Measurements from ENCODE around the gene BCAR3. TPM values are rescaled to one million over a fixed set of nuclear protein-coding genes. Genes with fewer than 3 reads are reported as not detected.

BCAR3 gene
- total RNA-seq, 2 donors from 2014 or later, result 7.9 to 10.9 TPM

DNA sequence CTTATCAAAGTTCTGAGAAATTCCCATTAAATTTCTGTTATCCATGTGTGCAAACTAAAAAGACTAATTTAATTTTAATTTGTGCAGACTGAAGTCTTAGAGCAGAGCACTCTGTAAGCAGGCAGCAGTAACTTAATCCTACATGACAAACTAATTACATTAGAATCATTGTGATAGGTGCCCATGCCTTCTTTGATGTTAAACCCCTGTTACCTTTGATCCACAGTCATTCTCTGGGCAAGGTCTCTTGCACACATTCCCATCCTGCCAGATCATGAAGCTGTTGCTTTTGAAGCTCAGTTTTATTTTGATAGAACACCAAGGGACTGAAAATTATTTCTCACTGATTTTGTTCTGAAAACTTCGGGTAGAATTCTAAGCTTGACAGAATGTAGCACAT, 77.2 kb downstream of the BCAR3 start:
- WGBS, 2 donors, result 52 to 68% methylated on average over 1 of the region's 1 CpG
- Histone ChIP-seq H3K27ac (no peak overlapping the region), H3K9me3 (no peaks in the 10 kb centered on the region), H3K27me3 (no peaks in the 10 kb centered on the region), H3K4me3 (no peak overlapping the region), H3K4me1 (peaks cover 17% of the 10 kb centered on the region), H3K36me3 (replicated peaks in 1 of 2; ENCODE audit: insufficient read depth in 1 of 2, low read depth in 2 of 2) (no peaks in the 10 kb centered on the region)
- DNase-seq (no peak), ATAC-seq (no peak)
- no peak for TF ChIP-seq POLR2A (IDR thresholded peaks at IDR 0.05)
- TF ChIP-seq, protein P1, sequence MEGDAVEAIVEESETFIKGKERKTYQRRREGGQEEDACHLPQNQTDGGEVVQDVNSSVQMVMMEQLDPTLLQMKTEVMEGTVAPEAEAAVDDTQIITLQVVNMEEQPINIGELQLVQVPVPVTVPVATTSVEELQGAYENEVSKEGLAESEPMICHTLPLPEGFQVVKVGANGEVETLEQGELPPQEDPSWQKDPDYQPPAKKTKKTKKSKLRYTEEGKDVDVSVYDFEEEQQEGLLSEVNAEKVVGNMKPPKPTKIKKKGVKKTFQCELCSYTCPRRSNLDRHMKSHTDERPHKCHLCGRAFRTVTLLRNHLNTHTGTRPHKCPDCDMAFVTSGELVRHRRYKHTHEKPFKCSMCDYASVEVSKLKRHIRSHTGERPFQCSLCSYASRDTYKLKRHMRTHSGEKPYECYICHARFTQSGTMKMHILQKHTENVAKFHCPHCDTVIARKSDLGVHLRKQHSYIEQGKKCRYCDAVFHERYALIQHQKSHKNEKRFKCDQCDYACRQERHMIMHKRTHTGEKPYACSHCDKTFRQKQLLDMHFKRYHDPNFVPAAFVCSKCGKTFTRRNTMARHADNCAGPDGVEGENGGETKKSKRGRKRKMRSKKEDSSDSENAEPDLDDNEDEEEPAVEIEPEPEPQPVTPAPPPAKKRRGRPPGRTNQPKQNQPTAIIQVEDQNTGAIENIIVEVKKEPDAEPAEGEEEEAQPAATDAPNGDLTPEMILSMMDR (IDR thresholded peaks at IDR 0.05), result no peak
- intact Hi-C loops (cut with DNase I), result no loop called here

- TF ChIP-seq, protein P1 (IDR thresholded peaks at IDR 0.05), result no peak
- TF ChIP-seq POLR2A (IDR thresholded peaks at IDR 0.05), result no peak
- DNase-seq (no peak), ATAC-seq (no peak)
- Histone ChIP-seq H3K4me1 (peaks cover 17% of the 10 kb centered on the region), H3K27me3 (no peaks in the 10 kb centered on the region), H3K27ac (no peak overlapping the region), H3K9me3 (no peaks in the 10 kb centered on the region), H3K36me3 (replicated peaks in 1 of 2; ENCODE audit: insufficient read depth in 1 of 2, low read depth in 2 of 2) (no peaks in the 10 kb centered on the region), H3K4me3 (no peak overlapping the region)
- intact Hi-C loops (cut with DNase I), result no loop called here
- WGBS, 2 donors, result 88% methylated on average over 3 to 4 of the region's 4 CpGs
Observed at GRCh38 chr1:93603601-93604000, 78.0 kb downstream of the BCAR3 start.

GRCh38 chr1:93603106-93603505, 78.5 kb downstream of the BCAR3 start:
- ATAC-seq, result no peak
- WGBS, 2 donors, result 78 to 87% methylated on average over 3 of the region's 3 CpGs
- Histone ChIP-seq H3K36me3 (replicated peaks in 1 of 2; ENCODE audit: insufficient read depth in 1 of 2, low read depth in 2 of 2) (no peaks in the 10 kb centered on the region), H3K27ac (no peak overlapping the region), H3K9me3 (no peaks in the 10 kb centered on the region), H3K27me3 (no peaks in the 10 kb centered on the region), H3K4me1 (peaks cover 17% of the 10 kb centered on the region), H3K4me3 (no peak overlapping the region)
- intact Hi-C loops (cut with DNase I), result no loop called here
- no peak for DNase-seq
- TF ChIP-seq, protein P1 (IDR thresholded peaks at IDR 0.05), result no peak
- TF ChIP-seq POLR2A (IDR thresholded peaks at IDR 0.05), result no peak

- DNase-seq, result no peak
Observed at GRCh38 chr1:93602101-93602500, 79.5 kb downstream of the BCAR3 start.

DNA sequence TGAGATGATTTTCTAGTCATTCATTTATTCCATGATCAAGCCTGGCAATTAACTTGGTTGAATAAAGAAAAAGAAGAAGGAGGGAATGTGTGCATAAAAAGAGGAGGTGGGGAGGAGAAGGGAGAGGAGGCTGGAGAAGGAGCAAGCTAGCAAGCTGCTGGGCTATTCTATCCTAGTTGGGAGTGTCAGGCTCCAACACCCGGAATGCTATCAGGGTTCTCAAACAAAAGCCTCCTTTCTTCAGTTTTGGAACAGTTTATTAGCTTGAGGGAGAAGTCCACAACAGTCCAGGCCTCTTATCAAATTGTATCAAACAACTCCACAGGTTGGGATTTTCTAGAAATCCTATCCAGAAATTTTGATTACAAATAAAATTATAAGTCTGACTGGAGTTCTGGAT, 80.0 kb downstream of the BCAR3 start:
- peaks cover 22% of the 10 kb centered on the region for H3K4me1 ChIP-seq
- intact Hi-C loops (cut with DNase I), result no loop called here
- no peaks in the 10 kb centered on the region for H3K9me3 ChIP-seq
- WGBS, 2 donors, result 9 to 27% methylated on average over 1 of the region's 1 CpG
- DNase-seq (peak in 1 of 4 donors; percentile 2), ATAC-seq (no peak)
- no peak overlapping the region for H3K4me3 ChIP-seq
- TF ChIP-seq, protein P1 (IDR thresholded peaks at IDR 0.05), result no peak
- no peak for TF ChIP-seq POLR2A (IDR thresholded peaks at IDR 0.05)
- no peak overlapping the region for H3K27ac ChIP-seq
- H3K36me3 ChIP-seq (replicated peaks in 1 of 2; ENCODE audit: insufficient read depth in 1 of 2, low read depth in 2 of 2), result no peaks in the 10 kb centered on the region
- H3K27me3 ChIP-seq, result no peaks in the 10 kb centered on the region

More at GRCh38 chr1:93602101-93602500, 79.5 kb downstream of the BCAR3 start:
- no peak overlapping the region for H3K27ac ChIP-seq
- no peaks in the 10 kb centered on the region for H3K27me3 ChIP-seq
- intact Hi-C loops (cut with DNase I), result no loop called here
- WGBS, 2 donors, result 95 to 99% methylated on average over 4 of the region's 4 CpGs
- no peaks in the 10 kb centered on the region for H3K36me3 ChIP-seq (replicated peaks in 1 of 2; ENCODE audit: insufficient read depth in 1 of 2, low read depth in 2 of 2)
- H3K4me3 ChIP-seq, result no peak overlapping the region
- ATAC-seq, result no peak
- no peaks in the 10 kb centered on the region for H3K9me3 ChIP-seq
- H3K4me1 ChIP-seq, result peaks cover 22% of the 10 kb centered on the region
- TF ChIP-seq POLR2A (IDR thresholded peaks at IDR 0.05), result no peak
- TF ChIP-seq, protein P1 (IDR thresholded peaks at IDR 0.05), result no peak
